Testis (tissue), 2 donors: Measurements from ENCODE around the gene GPR153.

Experiments used
- POLR2A ChIP-seq: fragments of 450-650 bp; IDR thresholded peaks from one replicate; pipeline ENCODE4 v1.6.1; 2017; ENCODE audit warnings: antibody characterized with exemption, mild to moderate bottlenecking, moderate library complexity
- TF ChIP-seq, protein P1 (sequence below), 3 experiments: fragments of 450-650 bp in 2 of 3; fragments of 200-600 bp in 1 of 3; sonication (generic) in 1 of 3; IDR thresholded peaks; one replicate each; pipeline ENCODE4 v1.5.1; 2016 to 2019; ENCODE audit warnings: antibody characterized with exemption in 3 of 3, mild to moderate bottlenecking in 2 of 3, moderate library complexity in 1 of 3

DNA sequence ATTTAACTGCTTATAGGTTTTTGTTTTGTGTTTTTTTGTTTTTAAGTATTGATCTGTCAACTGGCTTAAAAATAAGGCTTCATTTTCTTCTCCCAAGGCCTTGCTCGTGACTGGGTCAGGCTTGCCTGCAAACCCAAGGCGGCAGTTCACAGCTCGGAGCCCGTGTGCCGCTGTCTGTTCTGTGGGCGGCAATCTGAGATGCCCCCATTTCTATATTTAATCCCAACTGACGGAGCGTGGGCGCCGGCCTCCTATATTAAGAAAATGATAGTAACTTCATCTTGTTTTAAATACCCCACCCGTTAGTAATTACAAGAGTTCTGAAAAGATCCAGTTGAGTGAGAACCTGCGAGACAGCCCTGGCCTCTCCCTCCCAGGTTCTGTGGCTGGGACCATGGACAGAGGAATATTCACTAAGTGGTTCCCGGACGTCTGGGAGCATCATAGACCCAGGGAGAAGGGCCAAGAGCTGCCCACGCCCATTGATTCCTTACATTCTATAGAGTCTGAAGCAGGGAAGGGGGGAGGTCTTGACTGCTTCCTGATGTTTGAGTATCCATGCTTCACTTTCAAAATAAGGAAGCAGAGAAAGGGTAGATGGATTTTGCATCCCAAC is 42.6 kb upstream of the GPR153 start:
- TF ChIP-seq POLR2A = no peak
- TF ChIP-seq, protein P1, sequence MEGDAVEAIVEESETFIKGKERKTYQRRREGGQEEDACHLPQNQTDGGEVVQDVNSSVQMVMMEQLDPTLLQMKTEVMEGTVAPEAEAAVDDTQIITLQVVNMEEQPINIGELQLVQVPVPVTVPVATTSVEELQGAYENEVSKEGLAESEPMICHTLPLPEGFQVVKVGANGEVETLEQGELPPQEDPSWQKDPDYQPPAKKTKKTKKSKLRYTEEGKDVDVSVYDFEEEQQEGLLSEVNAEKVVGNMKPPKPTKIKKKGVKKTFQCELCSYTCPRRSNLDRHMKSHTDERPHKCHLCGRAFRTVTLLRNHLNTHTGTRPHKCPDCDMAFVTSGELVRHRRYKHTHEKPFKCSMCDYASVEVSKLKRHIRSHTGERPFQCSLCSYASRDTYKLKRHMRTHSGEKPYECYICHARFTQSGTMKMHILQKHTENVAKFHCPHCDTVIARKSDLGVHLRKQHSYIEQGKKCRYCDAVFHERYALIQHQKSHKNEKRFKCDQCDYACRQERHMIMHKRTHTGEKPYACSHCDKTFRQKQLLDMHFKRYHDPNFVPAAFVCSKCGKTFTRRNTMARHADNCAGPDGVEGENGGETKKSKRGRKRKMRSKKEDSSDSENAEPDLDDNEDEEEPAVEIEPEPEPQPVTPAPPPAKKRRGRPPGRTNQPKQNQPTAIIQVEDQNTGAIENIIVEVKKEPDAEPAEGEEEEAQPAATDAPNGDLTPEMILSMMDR (IDR thresholded peaks at IDR 0.05) = no peak
